ENCODE results near the gene TAS2R14. TPM values are rescaled to one million over a fixed set of nuclear protein-coding genes. Genes with fewer than 3 reads are reported as not detected.

Gene TAS2R14
- total and polyA plus RNA-seq, 2 experiments from 2014 or later = 0.59 to 6.6 TPM

GRCh38 chr12:10900972-10901371 is 38.1 kb downstream of the TAS2R14 start:
- H3K27me3 ChIP-seq = no peaks in the 10 kb centered on the region
- no peak overlapping the region for H3K4me2 ChIP-seq
- no peak overlapping the region for H3K27ac ChIP-seq
- H3K9me2 ChIP-seq (replicated peaks; ENCODE audit: insufficient read depth) = no peaks in the 10 kb centered on the region
- H3K4me3 ChIP-seq = no peak overlapping the region
- H3K36me3 ChIP-seq (replicated peaks; ENCODE audit: insufficient read depth, low read depth) = no peaks in the 10 kb centered on the region
- TF ChIP-seq EZH2phosphoT487 (IDR thresholded peaks at IDR 0.05; ENCODE audit: low read depth, severe bottlenecking, unreplicated experiment) (no peak), EZH2 (IDR thresholded peaks at IDR 0.05; ENCODE audit: borderline replicate concordance) (no peak), CTCF (IDR thresholded peaks at IDR 0.05; ENCODE audit: poor library complexity) (no peak)
- no peaks in the 10 kb centered on the region for H4K20me1 ChIP-seq (ENCODE audit: insufficient read depth, poor library complexity, severe bottlenecking)
- peaks cover 20% of the 10 kb centered on the region for H3K79me2 ChIP-seq
- H3K9me3 ChIP-seq (ENCODE audit: low read depth) = peaks cover 11% of the 10 kb centered on the region
- WGBS (ENCODE audit: low lambda C conversion rate, missing lambda C conversion rate) = 100% methylated on average over 1 of the region's 1 CpG
- H3K4me1 ChIP-seq (ENCODE audit: insufficient read depth) = peaks cover 4% of the 10 kb centered on the region
- H2AFZ ChIP-seq = no peak overlapping the region
- DNase-seq (ENCODE audit: low spot score) = no peak

GRCh38 chr12:10900530-10900929 is 38.5 kb downstream of the TAS2R14 start:
- H3K4me1 ChIP-seq (ENCODE audit: insufficient read depth) = peaks cover 4% of the 10 kb centered on the region
- H3K4me3 ChIP-seq = no peak overlapping the region
- H3K79me2 ChIP-seq = peaks cover 20% of the 10 kb centered on the region
- H2AFZ ChIP-seq = no peak overlapping the region
- H3K27ac ChIP-seq = no peak overlapping the region
- TF ChIP-seq CTCF (IDR thresholded peaks at IDR 0.05; ENCODE audit: poor library complexity) (no peak), EZH2phosphoT487 (IDR thresholded peaks at IDR 0.05; ENCODE audit: low read depth, severe bottlenecking, unreplicated experiment) (no peak), EZH2 (IDR thresholded peaks at IDR 0.05; ENCODE audit: borderline replicate concordance) (no peak)
- no peaks in the 10 kb centered on the region for H4K20me1 ChIP-seq (ENCODE audit: insufficient read depth, poor library complexity, severe bottlenecking)
- WGBS (ENCODE audit: low lambda C conversion rate, missing lambda C conversion rate) = 93% methylated on average over 1 of the region's 1 CpG
- H3K27me3 ChIP-seq = no peaks in the 10 kb centered on the region
- DNase-seq (ENCODE audit: low spot score) = no peak
- H3K36me3 ChIP-seq (replicated peaks; ENCODE audit: insufficient read depth, low read depth) = no peaks in the 10 kb centered on the region
- no peaks in the 10 kb centered on the region for H3K9me2 ChIP-seq (replicated peaks; ENCODE audit: insufficient read depth)
- H3K9me3 ChIP-seq (ENCODE audit: low read depth) = peaks cover 11% of the 10 kb centered on the region
- no peak overlapping the region for H3K4me2 ChIP-seq

GRCh38 chr12:10896854-10897253 is 42.2 kb downstream of the TAS2R14 start:
- H3K4me1 ChIP-seq (ENCODE audit: insufficient read depth) = peaks cover 12% of the 10 kb centered on the region
- H3K4me2 ChIP-seq = no peak overlapping the region
- peaks cover under 1% of the 10 kb centered on the region for H3K79me2 ChIP-seq
- H3K27me3 ChIP-seq = no peaks in the 10 kb centered on the region
- 92% methylated on average over 5 of the region's 5 CpGs for WGBS (ENCODE audit: low lambda C conversion rate, missing lambda C conversion rate)
- H3K4me3 ChIP-seq = no peak overlapping the region
- no peak for TF ChIP-seq CTCF (IDR thresholded peaks at IDR 0.05; ENCODE audit: poor library complexity)
- TF ChIP-seq EZH2 (IDR thresholded peaks at IDR 0.05; ENCODE audit: borderline replicate concordance) = no peak
- no peak for TF ChIP-seq EZH2phosphoT487 (IDR thresholded peaks at IDR 0.05; ENCODE audit: low read depth, severe bottlenecking, unreplicated experiment)
- no peak for DNase-seq (ENCODE audit: low spot score)
- H3K9me2 ChIP-seq (replicated peaks; ENCODE audit: insufficient read depth) = no peaks in the 10 kb centered on the region
- H4K20me1 ChIP-seq (ENCODE audit: insufficient read depth, poor library complexity, severe bottlenecking) = no peaks in the 10 kb centered on the region
- no peak overlapping the region for H3K27ac ChIP-seq
- H3K36me3 ChIP-seq (replicated peaks; ENCODE audit: insufficient read depth, low read depth) = no peaks in the 10 kb centered on the region
- H2AFZ ChIP-seq = no peak overlapping the region
- no peaks in the 10 kb centered on the region for H3K9me3 ChIP-seq (ENCODE audit: low read depth)

GRCh38 chr12:10891937-10892336 is 47.1 kb downstream of the TAS2R14 start:
- peak overlapping the region; percentile 62 for H3K27ac ChIP-seq
- TF ChIP-seq CTCF (IDR thresholded peaks at IDR 0.05; ENCODE audit: poor library complexity) (no peak), EZH2 (IDR thresholded peaks at IDR 0.05; ENCODE audit: borderline replicate concordance) (no peak), EZH2phosphoT487 (IDR thresholded peaks at IDR 0.05; ENCODE audit: low read depth, severe bottlenecking, unreplicated experiment) (no peak)
- H3K27me3 ChIP-seq = no peaks in the 10 kb centered on the region
- 59% methylated on average over 2 of the region's 2 CpGs for WGBS (ENCODE audit: low lambda C conversion rate, missing lambda C conversion rate)
- H3K4me1 ChIP-seq (ENCODE audit: insufficient read depth) = peaks cover 23% of the 10 kb centered on the region
- no peak overlapping the region for H2AFZ ChIP-seq
- H3K36me3 ChIP-seq (replicated peaks; ENCODE audit: insufficient read depth, low read depth) = no peaks in the 10 kb centered on the region
- H3K4me2 ChIP-seq = peak overlapping the region; percentile 30
- H3K79me2 ChIP-seq = no peaks in the 10 kb centered on the region
- H4K20me1 ChIP-seq (ENCODE audit: insufficient read depth, poor library complexity, severe bottlenecking) = no peaks in the 10 kb centered on the region
- no peaks in the 10 kb centered on the region for H3K9me2 ChIP-seq (replicated peaks; ENCODE audit: insufficient read depth)
- no peak overlapping the region for H3K4me3 ChIP-seq
- peak; percentile 63 for DNase-seq (ENCODE audit: low spot score)
- H3K9me3 ChIP-seq (ENCODE audit: low read depth) = no peaks in the 10 kb centered on the region

Data from hepatocyte (in vitro differentiated cells).